Measurements from ENCODE around the gene AGAP1.

Gene AGAP1

DNA sequence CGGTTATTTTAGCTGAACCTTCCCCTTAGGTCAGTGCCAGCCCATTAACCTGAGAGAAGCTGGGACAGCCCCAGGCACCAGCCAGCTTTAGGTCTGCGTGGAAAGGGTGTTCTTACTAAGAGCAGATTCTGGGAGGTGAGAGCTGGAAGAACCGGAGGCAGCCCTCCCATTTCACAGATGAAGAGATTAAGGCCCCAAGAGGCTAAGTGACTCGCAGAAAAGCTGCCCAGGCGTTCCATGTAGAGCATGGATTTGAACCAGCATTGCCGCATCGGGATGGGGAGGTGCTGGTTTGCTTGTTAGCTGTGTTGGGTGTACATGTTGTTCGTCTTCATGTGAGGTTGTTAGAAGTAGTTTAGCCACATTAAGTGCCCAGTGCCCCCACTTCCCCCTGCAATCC lies 203.2 kb downstream of the AGAP1 start:
- no peak for DNase-seq

DNA sequence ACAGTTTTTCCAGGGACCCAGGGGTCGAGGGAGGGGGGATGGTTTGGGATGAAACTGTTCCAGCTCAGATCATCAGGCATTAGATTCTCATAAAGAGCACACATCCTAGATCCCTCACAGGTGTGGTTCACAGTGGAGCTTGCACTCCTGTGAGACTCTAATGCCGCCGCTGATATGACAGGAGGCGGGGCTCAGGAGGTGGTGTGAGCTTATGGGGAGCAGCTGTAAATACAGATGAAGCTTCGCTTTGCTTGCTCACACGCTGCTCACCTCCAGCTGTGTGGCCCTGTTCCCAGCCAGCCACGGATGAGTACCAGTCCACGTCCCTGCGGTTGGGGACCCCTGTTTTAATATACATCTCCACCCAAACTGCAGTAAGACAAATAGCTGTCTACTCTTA lies 204.2 kb downstream of the AGAP1 start:
- no peak for DNase-seq

DNA sequence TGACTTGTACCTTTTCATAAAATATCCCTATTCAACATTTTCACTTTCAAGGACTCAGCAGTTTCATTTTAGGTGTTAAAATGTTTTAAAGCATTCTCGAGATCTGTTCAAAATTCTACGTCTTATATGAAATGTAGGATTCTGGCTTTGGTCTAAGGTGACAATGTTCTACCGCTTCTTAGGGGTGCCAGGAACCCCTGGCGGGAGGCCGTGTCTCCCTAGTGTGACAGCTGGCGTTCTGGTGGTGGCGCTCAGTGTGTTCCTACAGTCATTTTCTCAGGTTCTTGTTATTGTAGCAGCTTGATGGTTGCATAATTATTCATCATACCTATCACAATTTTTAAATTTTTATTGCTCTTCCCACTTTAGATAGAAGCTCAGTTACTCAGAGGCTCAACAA lies 204.6 kb downstream of the AGAP1 start:
- no peak for DNase-seq

GRCh38 chr2:235699576-235699975 lies 205.7 kb downstream of the AGAP1 start:
- no peak for DNase-seq

DNA sequence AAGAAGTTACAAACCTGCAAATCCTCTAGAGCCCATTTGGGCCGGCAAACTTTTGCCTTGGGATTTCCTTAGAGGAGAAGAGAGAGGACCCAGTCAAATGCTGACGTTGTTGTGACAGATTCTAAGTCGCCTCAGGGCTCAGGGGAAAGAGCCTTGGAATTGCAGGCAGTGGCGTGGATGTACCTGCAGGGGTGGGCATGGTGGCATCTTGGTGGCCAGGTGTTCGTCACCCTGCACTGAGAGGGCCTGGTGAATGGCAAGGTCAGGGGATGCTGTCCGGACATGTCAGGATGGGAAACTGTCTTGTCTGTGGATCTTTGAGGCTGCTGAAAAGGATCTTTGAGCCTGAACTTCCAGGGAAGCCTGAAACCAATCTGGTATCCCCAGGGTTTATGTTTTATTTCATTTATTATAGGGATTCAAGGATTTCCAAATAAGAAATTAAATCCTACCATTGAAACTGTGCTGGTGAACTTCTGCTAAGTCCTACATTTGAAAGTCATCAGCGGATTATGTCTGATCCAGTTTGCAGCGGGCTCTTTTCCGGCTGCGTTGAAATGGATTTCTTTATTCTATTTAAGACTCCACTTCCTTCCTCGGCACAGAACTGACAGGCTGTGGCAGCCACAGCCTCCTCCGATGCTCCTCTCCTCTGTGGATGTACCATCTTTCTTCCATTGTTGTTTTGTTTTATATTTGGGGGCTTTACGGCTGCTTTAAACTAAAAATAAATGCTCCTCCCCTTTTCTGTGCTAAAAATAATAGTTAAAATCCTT lies 207.6 kb downstream of the AGAP1 start:
- DNase-seq = no peak

GRCh38 chr2:235702186-235702585 lies 208.3 kb downstream of the AGAP1 start:
- DNase-seq = no peak

DNA sequence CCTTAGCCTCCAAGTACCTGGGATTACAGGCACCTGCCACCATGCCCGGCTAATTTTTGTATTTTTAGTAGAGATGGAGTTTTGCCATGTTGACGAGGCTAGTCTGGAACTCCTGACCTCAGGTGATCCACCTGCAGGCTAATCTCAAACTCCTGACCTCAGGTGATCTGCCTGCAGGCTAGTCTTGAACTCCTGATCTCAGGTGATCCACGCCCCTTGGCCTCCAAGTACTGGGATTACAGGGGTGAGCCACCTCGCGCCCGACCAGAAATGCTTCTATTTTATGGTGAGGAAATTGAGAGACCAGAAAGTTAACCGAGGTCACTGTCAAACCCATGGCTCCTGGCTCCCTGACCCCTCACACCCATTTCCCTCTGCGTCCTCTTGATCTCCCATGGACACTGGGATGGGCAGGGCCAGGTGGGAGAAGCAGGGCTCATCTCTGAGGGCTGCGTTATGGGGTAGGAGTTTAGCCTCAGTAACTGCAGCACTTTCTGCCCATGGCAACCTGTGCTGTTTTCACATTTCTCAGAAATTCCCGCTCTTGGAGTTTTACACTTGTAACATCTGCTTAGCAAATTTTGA lies 210.0 kb downstream of the AGAP1 start:
- DNase-seq = no peak

GRCh38 chr2:235705296-235705695 lies 211.5 kb downstream of the AGAP1 start:
- no peak for DNase-seq

- DNase-seq = no peak
Measured at GRCh38 chr2:235706506-235706905, 212.7 kb downstream of the AGAP1 start.

DNA sequence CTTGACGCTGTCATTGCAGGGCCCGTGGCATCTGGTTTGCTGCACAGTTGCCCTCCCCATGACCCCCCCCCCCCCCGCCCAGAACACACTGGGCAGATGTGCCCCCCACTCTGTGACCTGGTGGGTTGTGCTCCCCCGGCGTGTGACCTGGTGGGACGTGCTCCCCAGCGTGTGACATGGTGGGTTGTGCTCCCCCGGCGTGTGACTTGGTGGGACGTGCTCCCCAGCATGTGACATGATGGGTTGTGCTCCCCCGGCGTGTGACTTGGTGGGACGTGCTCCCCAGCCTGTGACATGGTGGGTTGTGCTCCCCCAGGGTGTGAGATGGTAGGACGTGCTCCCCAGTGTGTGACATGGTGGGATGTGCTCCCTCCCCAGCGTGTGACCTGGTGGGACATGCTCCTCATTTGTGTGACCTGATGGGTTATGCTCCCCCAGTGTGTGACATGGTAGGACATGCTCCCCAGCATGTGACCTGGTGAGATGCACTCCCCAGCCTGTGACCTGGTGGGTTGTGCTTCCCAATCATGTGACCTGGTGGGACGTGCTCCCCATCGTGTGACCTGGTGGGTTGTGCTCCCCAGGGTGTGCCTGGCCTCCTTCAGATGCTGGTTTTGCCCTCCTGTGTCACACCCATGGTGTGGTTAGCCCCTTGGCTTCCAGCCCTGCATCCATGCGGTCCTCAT lies 213.7 kb downstream of the AGAP1 start:
- no peak for DNase-seq

DNA sequence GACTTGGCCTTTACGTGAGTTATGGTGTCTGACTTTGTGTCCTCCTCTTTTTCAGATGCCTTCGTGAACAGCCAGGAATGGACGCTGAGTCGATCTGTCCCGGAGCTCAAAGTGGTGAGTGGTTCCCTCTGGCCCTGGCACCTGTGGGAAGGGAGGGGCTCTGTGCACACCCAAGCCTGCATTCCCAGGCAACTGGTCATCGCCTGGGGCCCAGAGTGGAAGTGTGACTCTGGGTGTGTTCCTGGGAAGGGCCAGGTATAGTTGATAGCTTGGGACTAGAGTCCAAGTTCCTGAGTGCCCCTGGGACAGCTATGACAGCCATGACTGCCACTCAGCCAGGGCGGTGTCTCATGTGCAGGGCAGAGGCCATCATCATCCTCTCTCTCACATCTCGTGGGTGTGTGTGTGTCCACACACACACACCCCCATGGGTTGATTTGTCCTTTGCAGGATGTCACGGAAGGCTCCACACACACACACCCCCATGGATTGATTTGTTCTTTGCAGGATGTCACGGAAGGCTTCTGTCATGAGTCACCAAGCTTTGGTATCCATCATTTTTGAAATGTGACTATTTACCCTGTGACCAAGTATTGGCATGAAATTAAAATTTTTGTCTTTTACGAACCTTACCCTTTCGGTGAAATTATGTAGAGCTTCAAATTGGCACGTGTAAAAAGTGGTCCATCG lies 215.4 kb downstream of the AGAP1 start:
- DNase-seq = no peak

DNA sequence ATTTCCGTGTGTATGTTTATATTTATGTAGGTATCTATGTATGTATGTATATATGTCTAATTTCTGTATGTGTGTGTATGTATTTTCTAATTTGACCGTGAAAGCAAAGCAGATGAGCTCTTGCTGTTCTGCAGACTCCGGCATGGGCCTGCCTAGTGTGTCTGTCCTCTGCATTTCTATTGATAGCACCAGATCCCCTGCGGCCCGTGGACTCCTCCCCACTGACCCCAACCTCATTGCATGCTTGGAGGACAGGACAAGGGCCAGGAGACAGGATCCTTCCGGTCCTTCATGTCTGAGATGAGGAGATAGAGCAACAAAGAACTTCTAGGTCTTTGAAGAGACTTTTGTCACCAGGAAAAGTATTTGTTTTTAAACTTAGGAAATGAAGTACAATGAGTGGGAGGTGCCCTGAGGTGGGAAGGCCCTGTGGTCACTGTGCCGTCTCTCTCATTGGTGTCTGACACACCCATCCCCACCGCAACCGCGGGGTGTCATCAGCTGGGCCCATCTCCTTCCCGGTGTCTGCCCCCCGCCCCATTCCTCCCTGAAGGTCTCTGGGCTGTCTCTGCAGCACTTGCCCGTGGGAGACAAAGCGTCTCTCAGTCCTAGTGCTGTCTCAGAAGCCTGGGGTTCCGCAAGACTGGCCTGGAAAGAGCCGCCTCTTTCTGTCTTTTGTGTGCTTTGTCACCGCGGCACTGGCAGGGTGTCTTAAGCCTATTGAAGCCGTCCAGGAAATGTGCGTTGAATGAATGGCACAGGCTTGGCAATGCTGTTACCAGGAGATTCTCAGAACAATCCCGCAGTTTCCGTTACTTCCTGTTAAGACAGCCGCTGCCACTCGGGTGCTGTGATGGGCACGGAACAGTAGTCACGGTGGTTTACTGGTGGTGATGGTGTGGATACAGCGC lies 216.4 kb downstream of the AGAP1 start:
- peak in 1 of 2 experiments; percentile 73 for DNase-seq

GRCh38 chr2:235710933-235711332 lies 217.1 kb downstream of the AGAP1 start:
- no peak for DNase-seq

DNA sequence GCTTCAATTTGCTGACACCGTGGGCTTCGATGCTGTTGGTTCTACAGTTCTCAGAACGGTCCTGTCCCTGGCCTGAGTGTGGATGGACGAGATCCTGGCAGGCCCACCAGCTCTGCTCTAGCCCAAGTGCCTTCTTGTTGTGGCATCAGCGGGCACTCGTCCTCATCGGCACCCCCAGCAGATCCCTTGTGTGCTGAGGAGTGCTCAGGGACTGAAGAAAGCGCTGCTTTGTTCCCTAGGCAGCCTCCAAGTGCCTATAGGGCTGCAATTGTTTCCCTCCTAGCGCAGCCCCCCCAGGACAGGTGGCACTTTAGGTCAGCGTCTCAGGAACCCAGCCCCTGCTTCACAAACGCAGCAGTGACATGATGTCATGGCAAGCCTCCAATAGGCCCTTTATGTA lies 217.7 kb downstream of the AGAP1 start:
- DNase-seq = no peak

GRCh38 chr2:235712176-235712575 lies 218.3 kb downstream of the AGAP1 start:
- DNase-seq = no peak

- no peak for DNase-seq
Measured at GRCh38 chr2:235713189-235713588, 219.3 kb downstream of the AGAP1 start.

GRCh38 chr2:235715601-235716000 lies 221.8 kb downstream of the AGAP1 start:
- no peak for DNase-seq

DNA sequence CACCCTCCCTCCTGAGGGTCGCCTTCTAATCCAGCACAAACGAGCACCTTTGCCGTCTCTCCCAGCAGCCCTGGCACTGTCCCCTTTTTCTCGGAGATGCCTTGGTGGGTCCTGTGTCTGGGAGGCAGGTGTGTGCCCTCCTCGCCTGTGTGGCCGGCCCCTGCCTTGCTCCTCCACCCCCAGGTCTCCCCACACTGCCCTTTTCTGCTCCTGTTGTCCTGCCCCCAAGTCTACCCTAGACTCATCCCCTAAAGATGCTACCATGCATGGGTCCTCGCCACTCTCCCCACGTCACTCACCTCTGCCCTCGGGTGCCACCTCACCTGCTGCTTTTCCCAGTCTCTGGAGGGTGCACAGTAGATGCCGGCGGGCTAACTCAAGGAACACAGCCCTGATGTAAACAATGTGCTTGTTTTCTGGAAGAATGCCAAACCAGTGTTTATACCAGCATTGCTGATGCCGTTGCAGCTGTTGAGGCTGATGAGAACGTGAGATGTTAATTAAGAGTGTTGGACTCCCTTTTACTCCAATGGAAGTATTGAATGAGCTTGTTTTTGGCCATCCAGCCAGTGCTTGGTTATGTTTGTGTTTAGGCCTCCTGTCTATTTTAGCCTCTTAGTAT lies 223.1 kb downstream of the AGAP1 start:
- no peak for DNase-seq

DNA sequence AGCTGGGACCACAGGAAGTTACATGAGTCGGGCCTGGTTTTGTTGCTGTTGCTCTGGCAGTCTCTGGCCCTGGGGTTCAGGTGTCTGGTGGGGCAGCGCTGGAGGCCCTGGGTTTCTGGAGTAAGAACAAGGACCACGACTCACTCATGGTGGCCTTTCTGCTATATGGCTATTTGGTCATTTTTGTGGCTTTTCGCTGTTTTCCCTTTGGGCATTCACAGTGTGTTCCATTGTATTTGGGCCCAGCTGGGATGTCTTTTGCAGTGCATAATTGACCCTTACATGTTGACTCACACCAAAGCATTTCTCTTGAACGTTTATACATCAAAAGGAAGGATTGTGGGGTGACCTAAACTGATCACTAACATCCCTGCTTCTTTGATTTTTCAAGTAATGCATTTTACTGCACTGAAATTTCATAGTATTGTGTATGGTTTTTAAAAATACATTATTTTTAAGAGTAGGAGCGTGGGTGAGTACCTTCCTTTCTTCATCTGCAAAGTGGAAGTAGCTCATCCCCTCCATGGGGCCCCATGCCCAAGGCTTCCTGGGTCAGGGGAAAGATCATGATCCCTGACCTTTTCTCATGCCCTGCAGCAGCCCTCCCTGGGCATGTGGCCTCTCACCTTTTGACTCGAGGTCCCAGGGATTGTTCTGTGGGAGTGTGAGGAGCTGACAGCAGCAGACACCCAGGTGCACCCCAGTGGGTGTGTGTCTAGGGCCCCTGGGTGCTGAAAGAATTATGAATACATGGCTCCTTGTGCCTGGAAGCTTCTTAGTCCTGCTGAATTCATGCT lies 225.5 kb downstream of the AGAP1 start:
- DNase-seq = no peak

- DNase-seq = no peak
Measured at GRCh38 chr2:235721625-235722024, 227.8 kb downstream of the AGAP1 start.

DNA sequence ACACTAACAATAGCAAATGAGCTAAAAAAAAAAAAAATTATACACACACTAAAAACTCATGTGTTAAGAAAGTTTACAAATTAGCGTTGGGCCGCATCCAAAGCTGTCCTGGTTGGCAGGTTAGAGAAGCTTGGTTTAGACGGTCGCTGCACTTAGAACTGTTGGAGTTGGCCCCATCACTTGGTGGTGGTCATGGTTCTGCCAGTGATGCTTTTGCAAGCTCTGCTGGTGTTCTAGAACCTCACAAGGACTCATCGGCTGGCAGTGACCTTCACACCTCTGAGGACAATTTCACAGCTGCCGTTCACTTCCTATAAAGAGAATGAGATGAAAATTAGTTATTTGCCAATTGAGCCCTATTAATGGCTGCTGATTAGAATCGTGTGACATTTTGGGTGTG lies 229.0 kb downstream of the AGAP1 start:
- no peak for DNase-seq
